Large intestine (tissue), 3 donors: ENCODE measurements around the gene ABCB8. TPM values are rescaled to one million over a fixed set of nuclear protein-coding genes. Genes with fewer than 3 reads are reported as not detected.
A peak's percentile ranks its signal among the peaks of the same experiment; 100 is the strongest.

Source experiments
- DNase-seq, 2 donors: peaks; one replicate each; pipeline versions ENCODE4 v3.0.0 to v3.0.0-alpha.2; 2013
- H3K27ac ChIP-seq: one replicate; pipeline ENCODE4 v1.5.1; 2013; ENCODE audit warnings: low read length
- H3K27me3 ChIP-seq: 2 replicates; pipeline ENCODE4 v1.6.1; 2013; ENCODE audit warnings: low read length; ENCODE audit not compliant: control insufficient read depth, insufficient read depth
- H3K36me3 ChIP-seq: 2 replicates; pipeline ENCODE4 v1.6.1; 2013; ENCODE audit warnings: low read length; ENCODE audit not compliant: control insufficient read depth, insufficient read depth
- H3K4me1 ChIP-seq: one replicate; pipeline ENCODE4 v1.6.1; 2013; ENCODE audit warnings: low read length; ENCODE audit not compliant: control insufficient read depth, insufficient read depth
- H3K4me3 ChIP-seq: one replicate; pipeline ENCODE4 v1.5.1; 2013; ENCODE audit warnings: low read length
- H3K9me3 ChIP-seq: one replicate; pipeline ENCODE4 v1.6.1; 2013; ENCODE audit warnings: mild to moderate bottlenecking, low read depth, low read length, moderate library complexity; ENCODE audit not compliant: control insufficient read depth
- WGBS: methylation state at CpG from one replicate; pipeline ENCODE4 v1.1.5; 2013; ENCODE audit warnings: low lambda C conversion rate; ENCODE audit not compliant: insufficient coverage; 5-methylcytosine and 5-hydroxymethylcytosine counted together
- polyA plus RNA-seq: library from polyadenylated mRNA; unstranded; fragments of 120-200 nt; gene quantifications from one replicate; pipeline ENCODE4 v1.2.1, GENCODE V29; 2013

Gene ABCB8
- polyA plus RNA-seq, 1 donor, result 24.2 TPM

DNA sequence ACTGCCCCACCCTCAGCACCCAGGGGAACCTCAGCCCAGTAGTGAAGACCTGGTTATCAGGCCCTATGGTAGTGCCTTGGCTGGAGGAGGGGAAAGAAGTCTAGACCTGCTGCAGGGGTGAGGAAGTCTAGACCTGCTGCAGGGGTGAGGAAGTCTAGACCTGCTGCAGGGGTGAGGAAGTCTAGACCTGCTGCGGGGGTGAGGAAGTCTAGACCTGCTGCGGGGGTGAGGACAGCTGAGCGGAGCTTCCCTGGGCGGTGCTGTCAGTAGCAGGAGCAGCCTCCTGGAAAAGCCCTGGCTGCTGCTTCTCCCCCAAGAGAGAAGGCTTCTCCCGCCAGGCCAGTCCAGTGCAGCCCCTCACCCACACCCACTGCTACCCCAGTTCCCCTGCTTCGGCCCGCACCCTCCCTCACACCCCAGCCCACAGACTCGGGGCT is 31.2 kb upstream of the ABCB8 start:
- no peaks in the 10 kb centered on the region for H3K36me3 ChIP-seq
- no peaks in the 10 kb centered on the region for H3K27me3 ChIP-seq
- H3K9me3 ChIP-seq, result no peaks in the 10 kb centered on the region
- DNase-seq, result no peak
- H3K27ac ChIP-seq, result peak overlapping the region; percentile 51
- no peak overlapping the region for H3K4me3 ChIP-seq
- no CpG with 5 or more reads among the region's 8 CpGs for WGBS
- H3K4me1 ChIP-seq, result peaks cover 24% of the 10 kb centered on the region

- Histone ChIP-seq H3K4me1 (peaks cover 24% of the 10 kb centered on the region), H3K27me3 (no peaks in the 10 kb centered on the region), H3K27ac (no peak overlapping the region), H3K36me3 (no peaks in the 10 kb centered on the region), H3K9me3 (no peaks in the 10 kb centered on the region), H3K4me3 (no peak overlapping the region)
- WGBS, result no CpG with 5 or more reads among the region's 5 CpGs
- DNase-seq, result no peak
Observed at GRCh38 chr7:150997817-150998216, 30.4 kb upstream of the ABCB8 start.

GRCh38 chr7:150998341-150998740 is 29.9 kb upstream of the ABCB8 start:
- Histone ChIP-seq H3K4me3 (no peak overlapping the region), H3K9me3 (no peaks in the 10 kb centered on the region), H3K27ac (no peak overlapping the region), H3K4me1 (peaks cover 24% of the 10 kb centered on the region), H3K27me3 (no peaks in the 10 kb centered on the region), H3K36me3 (no peaks in the 10 kb centered on the region)
- DNase-seq, result no peak
- no CpG with 5 or more reads among the region's 20 CpGs for WGBS

- Histone ChIP-seq H3K36me3 (no peaks in the 10 kb centered on the region), H3K4me1 (peaks cover 24% of the 10 kb centered on the region), H3K4me3 (no peak overlapping the region), H3K27ac (no peak overlapping the region), H3K27me3 (no peaks in the 10 kb centered on the region), H3K9me3 (no peaks in the 10 kb centered on the region)
- DNase-seq, result no peak
- WGBS, result no CpG with 5 or more reads among the region's 12 CpGs
Observed at GRCh38 chr7:150999001-150999400, 29.2 kb upstream of the ABCB8 start.

DNA sequence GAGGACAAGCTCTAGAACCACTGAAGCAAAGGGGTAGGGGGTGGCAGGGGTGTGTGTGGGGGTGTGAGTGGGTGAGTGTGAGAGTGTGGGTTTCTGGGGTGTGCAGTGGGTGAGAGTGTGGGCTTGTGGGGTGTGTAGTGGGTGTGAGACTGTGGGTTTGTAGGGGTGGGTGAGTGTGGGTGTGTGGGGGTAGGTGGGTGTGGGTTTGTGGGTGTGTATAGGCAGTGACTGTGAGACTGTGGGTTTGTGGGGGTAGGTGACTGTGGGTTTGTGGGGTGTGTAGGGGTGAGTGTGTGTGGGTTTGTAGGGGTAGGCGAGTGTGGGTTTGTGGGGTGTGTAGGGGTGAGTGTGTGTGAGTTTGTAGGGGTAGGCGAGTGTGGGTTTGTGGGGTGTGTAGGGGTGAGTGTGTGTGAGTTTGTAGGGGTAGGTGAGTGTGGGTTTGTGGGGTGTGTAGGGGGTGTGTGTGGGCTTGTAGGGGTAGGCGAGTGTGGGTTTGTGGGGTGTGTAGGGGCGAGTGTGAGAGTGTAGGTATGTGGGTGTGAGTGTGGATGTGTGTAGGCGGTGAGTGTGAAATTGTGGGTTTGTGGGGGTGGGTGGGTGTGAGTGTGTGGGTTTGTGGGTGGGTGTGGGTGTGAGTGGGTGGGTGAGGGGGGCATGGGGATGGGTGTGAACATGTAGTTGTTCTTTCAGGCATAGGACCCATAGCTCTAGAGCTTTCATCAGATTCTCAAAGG is 28.6 kb upstream of the ABCB8 start:
- DNase-seq, result no peak
- no peak overlapping the region for H3K4me3 ChIP-seq

DNA sequence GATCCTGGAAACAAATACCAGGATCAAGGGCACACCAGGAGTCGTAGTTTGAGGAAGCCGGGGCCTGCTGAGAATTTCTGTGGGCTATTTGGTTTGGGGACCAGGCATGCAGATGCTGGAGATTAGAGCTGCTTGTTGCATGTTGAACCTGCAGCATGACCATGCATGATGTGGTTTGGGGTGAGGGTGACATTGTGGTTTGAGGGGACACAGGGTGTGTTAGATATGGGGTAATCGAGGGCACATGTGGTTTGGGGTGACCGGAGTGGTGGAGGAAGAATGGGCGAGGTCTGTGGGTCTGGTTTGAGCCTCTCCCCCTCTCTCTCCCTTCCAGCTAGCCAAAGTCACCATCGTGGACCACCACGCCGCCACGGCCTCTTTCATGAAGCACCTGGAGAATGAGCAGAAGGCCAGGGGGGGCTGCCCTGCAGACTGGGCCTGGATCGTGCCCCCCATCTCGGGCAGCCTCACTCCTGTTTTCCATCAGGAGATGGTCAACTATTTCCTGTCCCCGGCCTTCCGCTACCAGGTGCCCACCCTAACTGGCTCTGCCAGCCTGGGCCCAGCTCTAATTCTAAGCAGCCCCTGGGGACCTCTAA is 27.3 kb upstream of the ABCB8 start:
- no peak overlapping the region for H3K4me3 ChIP-seq
- no peaks in the 10 kb centered on the region for H3K27me3 ChIP-seq
- H3K36me3 ChIP-seq, result no peaks in the 10 kb centered on the region
- no peak overlapping the region for H3K27ac ChIP-seq
- H3K9me3 ChIP-seq, result no peaks in the 10 kb centered on the region
- DNase-seq, result no peak
- H3K4me1 ChIP-seq, result peaks cover 16% of the 10 kb centered on the region
- WGBS, result no CpG with 5 or more reads among the region's 13 CpGs

More for the DNA sequence above, 28.6 kb upstream of the ABCB8 start:
- H3K36me3 ChIP-seq, result no peaks in the 10 kb centered on the region
- H3K4me1 ChIP-seq, result peaks cover 20% of the 10 kb centered on the region
- no peaks in the 10 kb centered on the region for H3K9me3 ChIP-seq
- H3K27me3 ChIP-seq, result no peaks in the 10 kb centered on the region
- no peak overlapping the region for H3K27ac ChIP-seq
- no CpG with 5 or more reads among the region's 5 CpGs for WGBS

GRCh38 chr7:151001546-151001945 is 26.7 kb upstream of the ABCB8 start:
- H3K4me1 ChIP-seq, result peaks cover 12% of the 10 kb centered on the region
- no peak for DNase-seq
- H3K4me3 ChIP-seq, result no peak overlapping the region
- no peaks in the 10 kb centered on the region for H3K36me3 ChIP-seq
- H3K9me3 ChIP-seq, result no peaks in the 10 kb centered on the region
- WGBS, result 100% methylated on average over 2 of the region's 16 CpGs
- no peaks in the 10 kb centered on the region for H3K27me3 ChIP-seq
- H3K27ac ChIP-seq, result no peak overlapping the region

- DNase-seq, result no peak
- peaks cover 3% of the 10 kb centered on the region for H3K9me3 ChIP-seq
- peaks cover 6% of the 10 kb centered on the region for H3K4me1 ChIP-seq
- no peaks in the 10 kb centered on the region for H3K36me3 ChIP-seq
- H3K27me3 ChIP-seq, result no peaks in the 10 kb centered on the region
- 60% methylated on average over 1 of the region's 12 CpGs for WGBS
- no peak overlapping the region for H3K27ac ChIP-seq
- no peak overlapping the region for H3K4me3 ChIP-seq
Observed at GRCh38 chr7:151003572-151003971, 24.7 kb upstream of the ABCB8 start.

DNA sequence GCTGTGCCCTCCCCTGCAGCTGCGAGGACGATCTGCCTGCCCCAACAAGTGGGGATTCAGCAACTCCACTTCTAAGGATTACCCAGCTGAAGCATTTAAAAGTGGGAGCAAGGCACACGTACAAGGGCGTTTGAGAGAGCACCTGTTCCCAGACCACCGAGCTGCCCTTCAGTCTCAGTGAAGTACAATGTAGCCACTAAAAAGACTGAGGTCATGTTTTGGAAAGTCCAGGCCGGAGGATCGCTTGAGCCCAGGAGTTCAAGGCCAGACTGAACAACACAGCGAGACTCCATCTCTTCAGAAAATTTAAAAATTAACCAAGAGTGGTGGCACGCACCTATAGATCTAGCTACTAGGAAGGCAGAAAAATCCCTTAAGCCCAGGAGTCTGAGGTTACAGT is 22.7 kb upstream of the ABCB8 start:
- WGBS, result no CpG with 5 or more reads among the region's 9 CpGs
- Histone ChIP-seq H3K27me3 (no peaks in the 10 kb centered on the region), H3K4me1 (peaks cover 20% of the 10 kb centered on the region), H3K4me3 (no peak overlapping the region), H3K9me3 (peaks cover 6% of the 10 kb centered on the region), H3K36me3 (no peaks in the 10 kb centered on the region), H3K27ac (no peak overlapping the region)
- no peak for DNase-seq

- H3K4me1 ChIP-seq, result peaks cover 26% of the 10 kb centered on the region
- DNase-seq, result no peak
- no peaks in the 10 kb centered on the region for H3K36me3 ChIP-seq
- WGBS, result no CpG with 5 or more reads among the region's 23 CpGs
- H3K27ac ChIP-seq, result no peak overlapping the region
- no peaks in the 10 kb centered on the region for H3K27me3 ChIP-seq
- H3K4me3 ChIP-seq, result no peak overlapping the region
- peaks cover 6% of the 10 kb centered on the region for H3K9me3 ChIP-seq
Observed at GRCh38 chr7:151006590-151007300, 21.5 kb upstream of the ABCB8 start.
